T-helper 2 cell treated with Interferon-gamma antibody and Interleukin-4, amounts not matched to agents 100 ng/mL and 5 ng/mL, for 36 hours (primary cell): ENCODE results near the gene RPL13A. TPM values are rescaled to one million over a fixed set of nuclear protein-coding genes. Genes with fewer than 3 reads are reported as not detected.
"Not testable (repeated sequence)": the region's sequence is repeated elsewhere in the genome, so short reads cannot be mapped to it uniquely, and the experiment has no call there.

Source experiments
- intact Hi-C: fragments of 100-400 bp; cut with micrococcal nuclease; formaldehyde crosslinking; loops from one replicate; pipeline ENCODE4 v1.15.1; 2023
- total RNA-seq: library from RNA; stranded (reverse); gene quantifications from 2 replicates; pipeline ENCODE4 v1.2.3, GENCODE V29; 2022

RPL13A gene
- total RNA-seq, 1 donor from 2014 or later = 2,471 TPM

DNA sequence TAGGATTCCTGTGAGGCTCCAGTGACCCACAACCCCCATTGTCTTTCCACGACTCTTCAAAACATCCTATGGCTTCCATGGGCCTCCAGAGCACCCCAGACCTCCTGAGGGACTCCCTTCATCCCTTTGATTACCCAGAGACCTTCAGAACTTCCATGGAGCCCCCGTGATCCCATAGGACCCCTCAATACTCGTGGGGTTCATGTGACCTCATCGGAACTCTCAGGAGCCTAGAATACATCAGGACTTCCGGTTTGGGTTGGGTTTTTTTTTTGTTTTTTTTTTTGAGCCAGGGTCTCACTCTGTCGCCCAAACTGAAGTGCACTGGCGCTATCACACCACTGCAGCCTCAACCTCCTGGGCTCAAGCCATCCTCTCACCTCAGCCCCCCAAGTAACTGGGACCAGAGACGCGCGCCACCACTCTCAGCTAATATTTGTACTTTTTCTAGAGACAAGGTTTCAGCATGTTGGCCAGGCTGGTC is 33.6 kb upstream of the RPL13A start:
- intact Hi-C loops = loop anchor here (1.0 kb wide), 7 partner anchors 10 to 223 kb away; partner anchors contain the start of genes FLT3LG, RPL13A, RPS11 and RRAS

DNA sequence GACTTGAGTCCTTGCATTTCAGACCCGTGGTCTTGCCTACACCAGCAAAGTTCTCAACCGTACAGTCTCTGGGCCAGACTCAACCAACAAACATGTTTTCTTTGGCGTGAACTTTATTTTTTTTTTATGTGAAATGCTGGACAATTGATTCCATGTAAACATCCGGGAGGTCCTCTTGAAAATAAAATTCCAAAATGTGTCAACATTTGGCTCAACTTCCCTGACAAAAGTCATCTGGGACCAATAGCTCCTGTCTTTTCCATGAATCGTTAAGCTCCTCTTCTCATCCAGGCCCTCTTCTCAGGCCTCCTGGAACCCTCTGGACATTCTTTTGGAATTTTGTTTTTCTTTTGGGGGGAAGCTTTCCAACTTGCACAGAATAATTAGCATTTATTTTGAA is 31.6 kb upstream of the RPL13A start:
- intact Hi-C loops = no loop called here

DNA sequence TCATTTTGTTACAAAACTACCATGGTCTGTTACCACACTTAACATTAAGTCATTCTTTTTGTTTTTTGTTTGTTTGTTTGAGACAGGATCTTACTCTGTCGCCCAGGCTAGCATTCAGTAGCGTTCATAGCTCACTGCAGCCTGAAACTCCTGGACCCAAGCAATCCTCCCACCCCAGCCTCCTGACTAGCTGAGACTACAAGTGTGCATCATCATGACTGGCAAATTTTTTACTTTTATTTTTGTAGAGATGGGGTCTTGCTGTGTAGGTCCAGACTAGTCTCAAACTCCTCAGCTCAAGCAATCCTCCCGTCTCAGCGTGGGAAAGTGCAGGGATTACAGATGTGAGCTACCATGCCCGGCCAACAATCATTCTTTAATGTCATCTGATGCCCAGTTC is 31.1 kb upstream of the RPL13A start:
- intact Hi-C loops = no loop called here

DNA sequence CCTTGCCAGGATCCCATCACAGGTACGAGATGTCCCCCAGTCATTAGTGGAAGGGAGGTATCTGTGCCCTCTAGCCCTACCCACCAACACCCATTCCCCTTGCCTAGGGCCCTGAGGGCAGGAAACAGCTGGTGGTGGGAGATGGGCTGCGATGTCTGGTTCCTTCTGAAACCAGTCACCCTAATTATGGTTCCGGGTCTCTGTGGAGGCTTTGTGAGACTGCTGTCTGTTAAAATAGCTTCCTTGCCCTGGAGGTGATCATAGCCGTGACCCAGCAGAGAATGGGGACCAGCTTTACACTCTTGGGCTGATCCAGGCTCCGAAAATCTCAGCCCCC is 28.9 kb upstream of the RPL13A start:
- intact Hi-C loops = no loop called here

DNA sequence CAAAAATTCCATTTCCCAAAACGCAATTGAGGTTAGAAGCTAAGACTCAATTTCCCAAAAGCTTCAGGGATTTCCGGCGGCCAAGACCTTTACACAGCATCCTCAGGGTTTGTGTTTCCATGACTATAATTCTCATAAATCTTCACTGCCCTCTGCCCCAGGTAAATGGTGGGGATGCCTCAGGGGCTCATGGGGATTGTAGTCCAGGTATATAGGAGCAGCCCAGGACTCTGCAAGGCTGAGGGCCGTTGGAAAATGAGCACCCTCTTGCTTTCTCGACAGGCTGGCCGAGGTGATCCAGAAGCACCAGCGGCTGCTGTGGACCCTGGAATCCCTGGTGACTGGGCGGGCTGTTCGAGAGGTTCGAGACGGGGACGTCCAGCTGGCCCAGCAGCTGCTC is 28.0 kb upstream of the RPL13A start:
- intact Hi-C loops = no loop called here

DNA sequence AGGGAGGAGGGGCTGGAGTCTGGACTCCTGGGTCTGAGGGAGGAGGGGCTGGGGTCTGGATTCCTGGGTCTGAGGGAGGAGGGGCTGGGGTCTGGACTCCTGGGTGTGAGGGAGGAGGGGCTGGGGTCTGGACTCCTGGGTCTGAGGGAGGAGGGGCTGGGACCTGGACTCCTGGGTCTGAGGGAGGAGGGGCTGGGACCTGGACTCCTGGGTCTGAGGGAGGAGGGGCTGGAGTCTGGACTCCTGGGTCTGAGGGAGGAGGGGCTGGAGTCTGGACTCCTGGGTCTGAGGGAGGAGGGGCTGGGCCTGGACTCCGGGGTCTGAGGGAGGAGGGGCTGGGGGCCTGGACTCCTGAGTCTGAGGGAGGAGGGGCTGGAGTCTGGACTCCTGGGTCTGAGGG is 26.3 kb upstream of the RPL13A start:
- intact Hi-C loops = not testable (repeated sequence)

DNA sequence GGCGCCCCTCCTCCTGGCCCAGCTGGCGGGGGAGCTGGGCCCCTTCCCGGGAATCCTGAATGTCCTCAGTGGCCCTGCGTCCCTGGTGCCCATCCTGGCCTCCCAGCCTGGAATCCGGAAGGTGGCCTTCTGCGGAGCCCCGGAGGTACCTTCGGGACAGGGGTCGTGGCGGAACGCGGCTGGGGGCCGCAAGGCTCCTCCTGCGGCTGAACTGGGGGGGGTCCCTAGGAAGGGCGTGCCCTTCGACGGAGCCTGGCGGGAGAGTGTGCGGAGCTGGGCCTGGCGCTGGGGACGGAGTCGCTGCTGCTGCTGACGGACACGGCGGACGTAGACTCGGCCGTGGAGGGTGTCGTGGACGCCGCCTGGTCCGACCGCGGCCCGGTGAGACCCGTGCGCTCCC is 25.8 kb upstream of the RPL13A start:
- intact Hi-C loops = no loop called here

DNA sequence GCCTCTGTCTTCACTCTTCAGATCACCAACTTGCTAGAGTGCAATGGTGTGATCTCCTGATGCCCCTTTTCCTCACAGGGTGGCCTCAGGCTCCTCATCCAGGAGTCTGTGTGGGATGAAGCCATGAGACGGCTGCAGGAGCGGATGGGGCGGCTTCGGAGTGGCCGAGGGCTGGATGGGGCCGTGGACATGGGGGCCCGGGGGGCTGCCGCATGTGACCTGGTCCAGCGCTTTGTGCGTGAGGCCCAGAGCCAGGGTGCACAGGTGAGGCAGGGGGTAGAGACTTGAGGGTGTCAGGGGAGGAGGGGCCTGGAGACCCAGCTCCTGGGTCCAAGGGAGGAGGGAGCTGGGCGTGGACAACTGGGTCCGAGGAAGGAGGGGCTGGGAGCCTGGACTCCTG is 24.9 kb upstream of the RPL13A start:
- intact Hi-C loops = no loop called here

DNA sequence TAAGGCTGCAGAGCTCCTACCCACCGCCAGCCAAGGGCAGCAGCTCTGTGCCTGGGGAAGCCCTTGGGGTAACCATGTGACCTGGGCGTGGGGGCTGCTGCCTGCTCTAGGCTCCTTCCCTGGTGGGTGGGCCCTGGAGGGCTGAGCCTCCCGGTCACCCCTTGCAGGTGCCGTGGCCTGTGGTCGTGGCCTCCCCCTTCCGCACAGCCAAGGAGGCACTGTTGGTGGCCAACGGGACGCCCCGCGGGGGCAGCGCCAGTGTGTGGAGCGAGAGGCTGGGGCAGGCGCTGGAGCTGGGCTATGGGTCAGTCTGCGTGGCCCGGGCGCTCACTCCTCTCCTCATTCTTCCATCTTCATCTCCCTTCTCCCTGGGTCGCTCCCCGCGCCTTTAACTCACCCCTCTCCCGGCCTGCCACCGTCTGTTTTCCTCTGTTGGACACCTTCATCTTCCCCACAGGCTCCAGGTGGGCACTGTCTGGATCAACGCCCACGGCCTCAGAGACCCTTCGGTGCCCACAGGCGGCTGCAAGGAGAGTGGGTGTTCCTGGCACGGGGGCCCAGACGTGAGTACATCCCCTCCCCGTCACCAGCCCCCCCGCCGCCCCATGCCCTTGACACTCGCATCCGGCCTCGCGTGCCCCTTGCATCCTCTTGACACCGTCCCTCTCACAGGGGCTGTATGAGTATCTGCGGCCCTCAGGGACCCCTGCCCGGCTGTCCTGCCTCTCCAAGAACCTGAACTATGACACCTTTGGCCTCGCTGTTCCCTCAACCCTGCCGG is 23.3 kb upstream of the RPL13A start:
- intact Hi-C loops = no loop called here

DNA sequence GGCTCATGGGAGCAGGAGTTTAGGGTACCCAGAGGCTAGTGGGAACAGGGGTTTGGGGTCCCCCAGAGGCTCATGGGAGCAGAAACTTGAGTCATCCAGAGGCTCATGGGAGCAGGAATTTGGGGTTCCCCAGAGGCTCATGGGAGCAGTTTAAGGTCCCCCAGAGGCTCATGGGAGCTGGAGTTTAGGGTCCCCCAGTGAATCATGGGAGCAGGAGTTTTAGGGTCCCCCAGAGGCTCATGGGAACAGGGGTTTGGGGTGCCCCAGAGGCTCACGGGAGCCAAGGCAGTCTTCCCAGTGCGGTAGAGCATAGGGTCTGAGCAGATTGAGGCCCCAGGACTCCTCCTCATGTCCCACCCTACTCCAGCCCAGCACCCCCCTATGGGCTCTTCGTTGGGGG is 22.0 kb upstream of the RPL13A start:
- intact Hi-C loops = no loop called here

DNA sequence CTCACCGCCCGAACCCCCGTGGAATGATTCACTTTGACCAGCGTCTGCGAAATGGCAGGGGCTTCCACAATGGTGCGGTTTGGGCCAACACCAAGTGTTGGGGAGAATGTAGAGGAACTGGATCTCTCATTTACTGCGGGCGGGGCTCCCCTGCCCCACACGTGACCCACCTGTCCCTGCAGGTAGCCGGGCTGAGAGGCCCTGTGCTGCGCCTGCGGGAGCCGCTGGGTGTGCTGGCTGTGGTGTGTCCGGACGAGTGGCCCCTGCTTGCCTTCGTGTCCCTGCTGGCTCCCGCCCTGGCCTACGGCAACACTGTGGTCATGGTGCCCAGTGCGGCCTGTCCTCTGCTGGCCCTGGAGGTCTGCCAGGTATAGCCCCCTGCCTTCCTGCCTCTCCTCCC is 19.2 kb upstream of the RPL13A start:
- intact Hi-C loops = no loop called here

DNA sequence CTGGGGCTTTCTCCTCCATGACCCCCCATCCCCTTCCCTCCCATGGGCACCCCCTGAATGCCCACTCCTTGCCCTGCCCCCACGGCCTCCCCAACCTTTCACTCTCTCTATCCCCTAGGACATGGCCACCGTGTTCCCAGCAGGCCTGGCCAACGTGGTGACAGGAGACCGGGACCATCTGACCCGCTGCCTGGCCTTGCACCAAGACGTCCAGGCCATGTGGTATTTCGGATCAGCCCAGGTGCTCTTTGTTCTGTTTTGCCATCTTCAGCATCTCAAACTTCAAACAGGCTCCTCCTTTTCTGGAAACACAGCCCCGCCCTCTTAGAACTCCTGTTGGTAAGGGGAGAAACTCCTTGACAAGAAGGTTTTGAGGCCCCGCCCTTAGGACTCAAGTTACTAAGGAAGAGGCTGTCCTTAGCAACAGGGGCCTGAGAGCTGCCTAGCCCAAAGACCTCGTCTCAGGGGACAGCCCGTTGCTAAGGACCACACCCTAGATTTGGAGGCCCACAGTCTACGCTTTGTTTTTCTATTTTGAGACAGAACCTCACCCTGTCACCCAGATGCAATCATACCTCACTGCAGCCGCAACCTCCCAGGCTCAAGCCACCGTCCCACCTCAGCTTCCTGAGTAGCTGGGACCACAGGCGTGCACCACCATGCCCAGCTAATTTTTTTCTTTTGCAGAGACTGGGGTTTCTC is 18.5 kb upstream of the RPL13A start:
- intact Hi-C loops = loop anchor here (1.0 kb wide), 1 partner anchor 16 kb away; the partner anchor contains the start of gene ALDH16A1

DNA sequence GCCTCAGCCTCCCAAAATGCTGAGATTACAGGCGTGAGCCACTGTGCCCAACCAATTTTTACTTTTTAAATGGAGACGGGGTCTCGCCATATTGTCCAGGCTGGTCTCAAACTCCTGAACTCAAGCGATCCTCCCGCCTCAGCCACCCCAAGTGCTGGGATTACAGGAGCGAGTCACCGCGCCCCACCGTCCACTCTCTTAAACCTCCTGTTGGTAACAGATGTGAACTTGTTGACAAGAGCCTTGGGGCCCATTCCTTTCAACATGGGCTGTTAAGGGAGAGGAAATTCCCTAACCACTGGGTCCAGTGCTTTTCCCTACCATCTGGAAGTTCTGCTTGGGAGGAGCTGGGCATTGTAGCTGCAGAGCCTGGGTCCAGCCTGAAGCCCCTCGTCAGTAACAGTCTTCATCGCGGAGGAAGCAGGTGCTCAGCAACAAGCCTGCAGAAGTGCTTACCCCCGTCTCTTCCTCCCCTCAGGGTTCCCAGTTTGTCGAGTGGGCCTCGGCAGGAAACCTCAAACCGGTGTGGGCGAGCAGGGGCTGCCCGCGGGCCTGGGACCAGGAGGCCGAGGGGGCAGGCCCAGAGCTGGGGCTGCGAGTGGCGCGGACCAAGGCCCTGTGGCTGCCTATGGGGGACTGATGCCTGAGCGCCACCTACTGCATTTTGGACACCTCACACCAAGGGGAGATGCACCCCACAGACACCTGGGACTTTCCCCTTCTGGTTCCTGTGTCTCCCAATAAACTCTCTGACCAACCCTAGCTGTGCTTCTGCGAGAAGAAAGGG is 17.4 kb upstream of the RPL13A start:
- intact Hi-C loops = loop anchor here (1.0 to 10.0 kb wide), 4 partner anchors 17 to 475 kb away; partner anchors contain the start of genes ALDH16A1, GYS1 and RUVBL2

DNA sequence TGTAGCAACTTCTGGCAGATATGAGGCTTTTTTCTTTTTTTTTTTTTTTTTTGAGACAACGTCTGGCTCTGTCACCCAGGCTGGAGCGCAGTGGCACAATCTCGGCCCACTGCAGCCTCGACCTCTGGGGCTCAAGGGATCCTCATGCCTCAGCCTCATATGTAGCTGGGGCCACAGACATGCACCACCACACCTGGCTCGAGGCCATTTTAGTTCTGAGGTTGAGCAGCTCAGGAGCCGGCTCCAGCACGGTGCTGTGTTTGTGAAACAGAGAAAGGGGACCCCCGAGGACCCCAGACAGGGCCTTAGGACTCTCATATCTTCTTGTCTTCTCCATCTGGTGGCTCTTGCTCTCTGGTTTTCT is 16.8 kb upstream of the RPL13A start:
- intact Hi-C loops = loop anchor here (1.0 to 10.0 kb wide), 3 partner anchors 78 to 476 kb away; partner anchors contain the start of genes GYS1 and RUVBL2

DNA sequence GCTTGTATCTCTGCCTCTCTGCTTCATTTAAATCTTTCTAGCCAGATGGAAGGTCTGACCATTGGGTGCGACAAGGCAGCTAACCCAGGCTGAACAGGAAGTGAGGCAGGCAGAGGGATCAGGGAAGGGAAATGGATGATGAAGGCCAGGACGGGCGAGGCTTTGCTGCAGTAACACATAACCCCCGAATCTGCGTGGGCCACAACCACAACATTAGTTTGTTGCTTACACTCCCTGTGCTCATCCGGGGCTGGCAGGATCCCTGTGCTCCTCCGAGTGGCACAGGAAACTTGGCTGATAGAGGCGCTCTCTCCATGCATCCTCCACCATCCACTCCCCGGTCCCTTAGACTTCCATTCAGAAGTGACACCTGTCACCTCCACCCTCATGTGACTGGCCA is 14.5 kb upstream of the RPL13A start:
- intact Hi-C loops = loop anchor here (10.0 kb wide), 1 partner anchor 478 kb away; the partner anchor contains the start of genes GYS1 and RUVBL2

DNA sequence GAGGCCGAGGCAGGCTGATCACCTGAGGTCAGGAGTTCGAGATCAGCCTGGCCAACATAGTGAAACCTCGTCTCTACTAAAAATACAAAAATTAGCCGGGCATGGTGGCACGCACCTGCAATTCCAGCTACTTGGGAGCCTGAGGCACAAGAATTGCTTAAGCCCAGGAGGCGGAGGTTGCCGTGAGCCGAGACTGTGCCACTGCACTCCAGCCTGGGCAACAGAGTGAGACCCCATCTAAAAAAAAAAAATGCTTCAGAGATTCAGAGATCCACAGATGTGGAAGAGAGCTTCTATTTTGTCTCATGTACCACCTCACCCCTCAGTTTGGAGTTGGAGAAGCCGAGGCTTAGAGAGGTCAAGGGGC is 13.9 kb upstream of the RPL13A start:
- intact Hi-C loops = loop anchor here (10.0 kb wide), 1 partner anchor 479 kb away; the partner anchor contains the start of genes GYS1 and RUVBL2

DNA sequence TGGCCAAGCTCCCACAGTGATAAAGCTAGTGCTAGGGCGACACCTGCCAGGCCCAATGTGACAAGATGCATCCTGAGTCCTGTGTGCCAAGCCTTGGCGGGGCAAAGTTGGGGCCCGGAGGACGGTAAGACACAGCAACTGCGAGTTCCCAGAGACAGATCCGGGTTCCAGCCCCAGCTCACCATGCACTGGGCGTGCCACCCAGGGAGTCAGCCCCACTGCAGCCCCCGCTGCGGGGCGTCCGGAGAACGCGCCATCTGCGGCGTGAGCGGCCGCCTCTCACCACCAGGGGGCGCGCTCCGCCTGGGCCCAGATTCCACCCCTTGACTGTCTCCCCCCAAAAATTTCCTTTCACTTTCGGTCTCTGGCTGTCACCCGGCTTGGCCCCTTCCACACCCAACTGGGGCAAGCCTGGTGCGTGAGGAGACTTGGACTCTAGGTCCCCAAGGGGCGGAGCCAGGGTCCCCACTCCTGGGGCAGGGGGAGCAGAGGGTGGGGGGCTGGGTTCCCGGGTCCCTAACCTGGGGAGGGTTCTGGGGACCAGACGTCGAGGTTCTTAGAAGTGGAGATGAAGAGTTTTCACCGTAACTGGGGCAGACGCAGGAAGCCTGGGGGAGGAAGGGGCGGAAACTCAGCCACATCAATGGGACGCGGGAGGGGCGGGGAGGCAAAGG is 13.4 kb upstream of the RPL13A start, which contains the start of gene FLT3LG:
Gene FLT3LG, plus strand, starts transcription at position 348 of the 674 bp plus-strand sequence. CDS start 425 bp downstream, outside the sequence.
- intact Hi-C loops = loop anchor here (1.0 to 10.0 kb wide), 8 partner anchors 13 to 479 kb away; partner anchors contain the start of genes ALDH16A1, CD37, GYS1 and RPL13A

DNA sequence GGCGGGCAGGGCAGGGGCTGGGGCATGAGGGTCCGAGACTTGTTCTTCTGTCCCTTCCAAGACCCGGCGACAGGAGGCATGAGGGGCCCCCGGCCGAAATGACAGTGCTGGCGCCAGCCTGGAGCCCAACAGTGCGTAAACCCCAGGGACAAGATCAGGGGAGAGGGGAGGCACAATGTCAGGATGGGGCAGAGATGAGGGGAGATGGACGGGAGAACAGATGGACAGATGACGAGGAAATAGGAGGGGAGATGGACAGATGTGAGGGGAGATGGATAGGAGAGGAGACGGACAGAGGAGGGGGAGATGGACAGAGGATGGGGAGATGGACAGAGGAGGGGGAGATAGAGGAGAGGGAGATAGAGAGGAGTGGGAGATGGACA is 12.9 kb upstream of the RPL13A start:
- intact Hi-C loops = loop anchor here (1.0 to 10.0 kb wide), 8 partner anchors 13 to 480 kb away; partner anchors contain the start of genes ALDH16A1, CD37, GYS1 and RPL13A

DNA sequence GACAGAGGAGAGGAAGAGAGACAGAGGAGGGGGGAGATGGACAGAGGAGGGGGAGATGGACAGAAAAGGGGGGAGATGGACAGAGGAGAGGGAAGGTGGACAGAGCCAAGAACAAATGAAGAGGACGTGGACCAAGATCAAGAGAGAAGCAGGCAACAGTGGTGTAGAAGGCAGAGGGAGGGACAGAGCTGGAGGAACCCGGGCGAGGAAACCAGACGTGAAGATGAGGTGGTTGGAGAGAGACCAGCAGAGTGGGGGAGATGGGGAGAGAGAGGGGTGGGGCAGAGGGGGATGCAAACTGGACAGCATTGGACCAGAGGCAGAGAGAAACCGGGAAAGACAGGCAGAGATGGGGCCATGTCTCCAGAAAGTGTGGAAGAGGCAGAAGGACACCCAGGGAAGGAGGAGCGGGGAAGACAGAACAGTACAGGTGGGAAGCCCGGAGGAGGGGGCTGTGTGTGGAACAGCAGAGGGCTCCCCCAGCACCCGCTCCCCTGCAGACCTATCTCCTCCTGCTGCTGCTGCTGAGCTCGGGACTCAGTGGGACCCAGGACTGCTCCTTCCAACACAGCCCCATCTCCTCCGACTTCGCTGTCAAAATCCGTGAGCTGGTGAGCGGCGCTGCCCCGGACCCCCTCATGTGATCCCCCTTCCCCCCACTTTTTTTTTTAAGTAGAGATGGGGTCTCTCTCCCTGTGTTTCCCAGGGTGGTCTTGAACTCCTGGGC is 12.1 kb upstream of the RPL13A start:
- intact Hi-C loops = loop anchor here (2.0 to 10.0 kb wide), 4 partner anchors 71 to 481 kb away; partner anchors contain the start of genes CD37, GYS1 and RUVBL2
